ENCODE results near the gene TJP1. TPM values are rescaled to one million over a fixed set of nuclear protein-coding genes. Genes with fewer than 3 reads are reported as not detected.

The TJP1 gene
- total RNA-seq, 1 experiment from 2014 or later, result 67.0 TPM

- ChIA-PET POLR2A (ENCODE audit: unreplicated experiment) (no interaction called here), CTCF (no interaction called here)
- peaks cover 51% of the 10 kb centered on the region for H3K4me1 ChIP-seq (ENCODE audit: insufficient read depth, low read length)
- BruUV-seq (replicated peaks), result no TSS peak
- 0 out of 2 replicates have a peak overlapping the region, but pooled peaks have one; percentile 4 for H3K4me2 ChIP-seq (ENCODE audit: low read length)
- no peaks in the 10 kb centered on the region for H4K20me1 ChIP-seq (ENCODE audit: low read length)
- no peaks in the 10 kb centered on the region for H3K27me3 ChIP-seq (ENCODE audit: low read length)
- H3K27ac ChIP-seq (ENCODE audit: low read length), result no peak overlapping the region
- TF ChIP-seq CTCF (conservative IDR thresholded peaks at IDR 0.05; ENCODE audit: low read depth, low read length) (no peak), EZH2 (IDR thresholded peaks at IDR 0.05; ENCODE audit: low read length, unreplicated experiment) (no peak), EZH2phosphoT487 (IDR thresholded peaks at IDR 0.05; ENCODE audit: borderline replicate concordance, low read length) (no peak)
- peaks cover 17% of the 10 kb centered on the region for H3F3A ChIP-seq (ENCODE audit: low read length, unreplicated experiment)
- H3K9me3 ChIP-seq (ENCODE audit: low read length), result no peaks in the 10 kb centered on the region
- H3K4me3 ChIP-seq (ENCODE audit: low read length), result no peak overlapping the region
- H3K9ac ChIP-seq (ENCODE audit: low read length), result no peak overlapping the region
- no peak overlapping the region for H2AFZ ChIP-seq (ENCODE audit: low read length)
- H3K9me2 ChIP-seq (replicated peaks; ENCODE audit: low read length), result no peaks in the 10 kb centered on the region
- ATAC-seq, result peak; percentile 27
- intact Hi-C loops (cut with micrococcal nuclease), result no loop called here
- no peaks in the 10 kb centered on the region for H3K79me2 ChIP-seq (ENCODE audit: low read length)
- peaks cover 55% of the 10 kb centered on the region for H3K36me3 ChIP-seq (ENCODE audit: low read depth, low read length)
- DNase-seq, result peak; percentile 56
These were observed 85.6 kb downstream of the TJP1 start for GRCh38 chr15:29736744-29737020.

GRCh38 chr15:29736012-29736743 lies 86.1 kb downstream of the TJP1 start:
- H3K27ac ChIP-seq (ENCODE audit: low read length), result peak overlapping the region; percentile 58
- ATAC-seq, result no peak

More at GRCh38 chr15:29736012-29736743, 86.1 kb downstream of the TJP1 start:
- peaks cover 53% of the 10 kb centered on the region for H3K4me1 ChIP-seq (ENCODE audit: insufficient read depth, low read length)
- H4K20me1 ChIP-seq (ENCODE audit: low read length), result no peaks in the 10 kb centered on the region
- no peak for TF ChIP-seq EZH2phosphoT487 (IDR thresholded peaks at IDR 0.05; ENCODE audit: borderline replicate concordance, low read length)
- TF ChIP-seq EZH2 (IDR thresholded peaks at IDR 0.05; ENCODE audit: low read length, unreplicated experiment), result no peak
- no peak for TF ChIP-seq CTCF (conservative IDR thresholded peaks at IDR 0.05; ENCODE audit: low read depth, low read length)
- no peak overlapping the region for H3K4me3 ChIP-seq (ENCODE audit: low read length)
- intact Hi-C loops (cut with micrococcal nuclease), result no loop called here
- peaks cover 17% of the 10 kb centered on the region for H3F3A ChIP-seq (ENCODE audit: low read length, unreplicated experiment)
- peaks cover 50% of the 10 kb centered on the region for H3K36me3 ChIP-seq (ENCODE audit: low read depth, low read length)
- ChIA-PET CTCF (no interaction called here), POLR2A (ENCODE audit: unreplicated experiment) (no interaction called here)
- no peak overlapping the region for H3K9ac ChIP-seq (ENCODE audit: low read length)
- H3K9me3 ChIP-seq (ENCODE audit: low read length), result no peaks in the 10 kb centered on the region
- H2AFZ ChIP-seq (ENCODE audit: low read length), result no peak overlapping the region
- H3K4me2 ChIP-seq (ENCODE audit: low read length), result peak overlapping the region; percentile 32; the same call in 1 of the 2 replicates
- BruUV-seq (replicated peaks), result no TSS peak
- no peaks in the 10 kb centered on the region for H3K79me2 ChIP-seq (ENCODE audit: low read length)
- DNase-seq, result no peak
- no peaks in the 10 kb centered on the region for H3K27me3 ChIP-seq (ENCODE audit: low read length)
- H3K9me2 ChIP-seq (replicated peaks; ENCODE audit: low read length), result no peaks in the 10 kb centered on the region

All from PC-3 (cell line).